ENCODE data around the gene AFF1.

DNA sequence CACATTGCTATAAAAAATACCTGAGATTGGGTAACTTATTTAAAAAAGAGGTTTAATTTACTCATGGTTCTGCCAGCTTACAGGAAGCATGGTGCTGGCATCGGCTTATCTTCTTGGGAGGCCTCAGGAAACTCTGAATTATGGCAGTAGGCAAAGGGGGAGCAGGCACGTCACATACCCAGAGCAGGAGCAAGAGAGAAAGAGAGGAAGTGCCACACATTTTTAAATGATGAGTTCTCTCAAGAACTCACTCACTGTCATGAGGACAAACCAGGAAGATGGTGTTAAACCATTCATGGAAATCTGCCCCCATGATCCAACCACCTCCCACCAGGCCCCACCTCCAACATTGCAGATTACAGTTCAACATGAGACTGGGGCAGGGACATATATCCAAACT is 10.0 kb upstream of the AFF1 start:
- TF ChIP-seq POLR2A (IDR thresholded peaks at IDR 0.05): no peak
- TF ChIP-seq, protein P1, sequence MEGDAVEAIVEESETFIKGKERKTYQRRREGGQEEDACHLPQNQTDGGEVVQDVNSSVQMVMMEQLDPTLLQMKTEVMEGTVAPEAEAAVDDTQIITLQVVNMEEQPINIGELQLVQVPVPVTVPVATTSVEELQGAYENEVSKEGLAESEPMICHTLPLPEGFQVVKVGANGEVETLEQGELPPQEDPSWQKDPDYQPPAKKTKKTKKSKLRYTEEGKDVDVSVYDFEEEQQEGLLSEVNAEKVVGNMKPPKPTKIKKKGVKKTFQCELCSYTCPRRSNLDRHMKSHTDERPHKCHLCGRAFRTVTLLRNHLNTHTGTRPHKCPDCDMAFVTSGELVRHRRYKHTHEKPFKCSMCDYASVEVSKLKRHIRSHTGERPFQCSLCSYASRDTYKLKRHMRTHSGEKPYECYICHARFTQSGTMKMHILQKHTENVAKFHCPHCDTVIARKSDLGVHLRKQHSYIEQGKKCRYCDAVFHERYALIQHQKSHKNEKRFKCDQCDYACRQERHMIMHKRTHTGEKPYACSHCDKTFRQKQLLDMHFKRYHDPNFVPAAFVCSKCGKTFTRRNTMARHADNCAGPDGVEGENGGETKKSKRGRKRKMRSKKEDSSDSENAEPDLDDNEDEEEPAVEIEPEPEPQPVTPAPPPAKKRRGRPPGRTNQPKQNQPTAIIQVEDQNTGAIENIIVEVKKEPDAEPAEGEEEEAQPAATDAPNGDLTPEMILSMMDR (IDR thresholded peaks at IDR 0.05): no peak
- no peak for TF ChIP-seq POLR2AphosphoS5 (IDR thresholded peaks at IDR 0.05)
- no peak for TF ChIP-seq EP300 (IDR thresholded peaks at IDR 0.05)
